Effector CD4-positive, alpha-beta T cell (primary cell): ENCODE measurements around the gene CNTN5.

Source experiments
- DNase-seq: peaks from one replicate; pipeline ENCODE4 v3.0.0-alpha.2; 2020

CNTN5 gene

DNA sequence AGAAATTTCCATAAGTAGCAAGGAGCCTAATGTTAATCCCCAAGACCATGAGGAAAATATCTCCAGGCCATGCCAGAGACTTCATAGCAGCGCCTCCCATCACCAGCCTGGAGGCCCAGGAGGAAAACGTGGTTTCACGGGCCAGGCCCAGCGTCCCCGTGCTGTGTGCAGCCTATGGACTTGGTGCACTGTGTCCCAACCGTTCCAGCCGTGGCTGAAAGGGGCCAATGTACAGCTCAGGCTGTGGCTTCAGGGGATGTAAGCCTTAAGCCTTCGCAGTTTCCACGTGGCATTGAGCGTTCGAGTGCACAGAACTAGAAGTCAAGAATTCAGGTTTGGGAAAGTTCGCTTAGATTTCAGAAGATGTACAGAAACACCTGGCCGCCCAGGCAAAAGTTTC, 510.7 kb downstream of the CNTN5 start:
- DNase-seq = no peak

DNA sequence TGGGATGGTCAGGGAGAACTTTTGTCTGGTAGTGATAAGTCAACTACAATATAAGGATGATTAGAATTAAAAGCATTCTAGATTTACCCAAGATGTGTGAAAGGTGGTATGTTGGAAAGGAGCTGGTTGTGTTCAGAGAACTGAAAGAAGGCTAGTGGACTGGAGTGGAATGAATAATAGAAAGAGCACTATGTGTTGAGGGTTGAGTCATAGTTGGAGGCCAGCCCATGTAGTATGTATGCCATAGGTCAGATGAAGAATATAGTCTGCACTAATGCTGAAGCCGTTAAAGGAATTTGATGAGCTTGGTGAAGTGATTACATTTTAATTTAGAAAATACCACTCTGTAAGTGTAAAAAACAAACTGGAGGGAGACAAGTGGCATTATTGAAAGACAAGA, 514.1 kb downstream of the CNTN5 start:
- DNase-seq = no peak

DNA sequence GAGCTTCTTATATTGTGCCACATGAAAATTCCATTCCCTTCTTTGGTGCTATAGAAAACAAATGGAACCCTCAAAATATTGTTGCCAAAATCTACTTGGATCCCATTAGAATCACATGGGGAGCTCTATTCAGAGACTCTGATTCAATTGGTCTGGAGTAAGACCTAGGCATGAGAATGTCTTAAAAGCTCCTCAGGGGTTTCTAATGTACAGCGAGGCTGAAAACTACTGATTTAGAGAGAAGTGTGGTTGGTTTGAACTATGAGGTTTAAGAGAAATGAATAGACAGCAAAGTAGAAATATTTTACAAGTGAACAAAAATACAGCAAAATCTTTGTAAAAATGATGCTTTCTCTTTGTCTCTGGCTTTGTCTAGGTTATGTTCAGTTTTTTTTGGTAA, 514.7 kb downstream of the CNTN5 start:
- DNase-seq = no peak

DNA sequence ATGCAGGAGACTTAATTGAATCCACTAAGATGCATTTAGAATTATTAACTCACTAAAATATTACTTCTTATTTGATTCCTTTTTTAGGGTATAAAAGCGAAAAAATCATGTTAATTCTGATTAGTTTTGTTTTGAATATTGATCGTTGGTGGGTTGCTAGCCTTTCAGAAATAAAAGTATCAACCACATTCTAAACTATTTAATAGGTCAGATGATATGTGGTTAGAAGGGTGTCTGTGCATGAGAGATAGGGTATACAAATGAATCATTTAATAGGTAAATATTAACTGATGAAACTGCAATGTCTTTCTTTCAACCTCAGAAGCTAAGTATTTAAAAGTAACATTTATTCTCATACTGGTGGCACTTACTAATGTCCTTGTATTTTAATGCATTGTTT, 515.1 kb downstream of the CNTN5 start:
- DNase-seq = no peak

DNA sequence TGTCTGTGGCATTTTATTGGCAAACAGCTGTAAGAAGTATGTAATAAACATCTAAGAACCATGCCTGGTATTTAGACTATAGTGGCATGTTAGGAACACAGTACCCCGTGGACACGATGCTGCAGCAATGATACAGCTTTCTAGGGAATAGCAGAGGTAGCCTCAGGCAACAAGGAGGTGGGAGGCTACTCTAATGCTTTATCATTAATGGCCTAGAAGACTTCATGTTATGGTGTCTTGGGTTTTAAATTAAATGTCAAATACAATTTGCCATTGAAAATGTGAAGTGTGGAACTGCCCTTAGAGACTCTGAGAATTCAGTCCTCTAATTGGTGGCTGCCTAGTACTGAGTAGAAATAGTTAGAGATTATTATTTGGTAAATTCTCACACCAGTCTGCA, 516.9 kb downstream of the CNTN5 start:
- no peak for DNase-seq

DNA sequence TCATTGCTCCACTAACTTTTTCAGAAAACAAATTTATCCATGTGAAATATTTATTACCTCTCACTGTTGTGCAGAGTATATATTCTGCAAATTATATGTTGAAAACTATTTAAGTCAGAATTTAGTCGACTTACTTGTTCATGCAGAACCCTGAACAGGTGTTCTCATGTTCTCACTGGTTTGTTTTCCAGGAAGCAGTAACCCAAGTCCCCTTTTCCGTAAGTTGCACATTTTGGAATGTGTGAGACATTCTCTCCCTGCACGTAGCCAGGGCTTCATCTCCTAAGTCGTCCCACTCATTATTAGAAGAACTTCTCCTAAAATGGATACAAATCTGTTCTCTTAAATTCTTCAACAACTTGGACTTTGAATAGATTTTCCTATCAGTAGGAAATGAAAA, 524.9 kb downstream of the CNTN5 start:
- DNase-seq = no peak

DNA sequence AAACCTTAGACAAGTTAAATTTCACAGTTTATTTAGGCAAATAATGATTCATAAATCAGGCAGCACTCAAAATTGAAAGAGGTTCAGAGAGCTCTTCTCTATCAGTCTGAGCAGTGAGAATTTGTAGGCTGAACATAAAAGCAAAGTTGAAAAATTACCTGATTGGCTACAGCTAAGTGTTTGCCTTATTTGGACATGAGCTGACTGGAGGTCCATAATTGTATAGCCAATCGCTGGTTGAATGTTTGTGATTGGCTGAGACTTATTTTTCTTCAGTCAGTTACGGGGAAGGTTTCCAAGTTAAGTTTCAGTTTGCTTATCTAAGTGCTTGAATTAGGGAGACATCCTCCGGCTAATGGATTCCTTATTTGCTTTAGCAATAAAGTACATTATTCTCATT, 527.5 kb downstream of the CNTN5 start:
- no peak for DNase-seq

DNA sequence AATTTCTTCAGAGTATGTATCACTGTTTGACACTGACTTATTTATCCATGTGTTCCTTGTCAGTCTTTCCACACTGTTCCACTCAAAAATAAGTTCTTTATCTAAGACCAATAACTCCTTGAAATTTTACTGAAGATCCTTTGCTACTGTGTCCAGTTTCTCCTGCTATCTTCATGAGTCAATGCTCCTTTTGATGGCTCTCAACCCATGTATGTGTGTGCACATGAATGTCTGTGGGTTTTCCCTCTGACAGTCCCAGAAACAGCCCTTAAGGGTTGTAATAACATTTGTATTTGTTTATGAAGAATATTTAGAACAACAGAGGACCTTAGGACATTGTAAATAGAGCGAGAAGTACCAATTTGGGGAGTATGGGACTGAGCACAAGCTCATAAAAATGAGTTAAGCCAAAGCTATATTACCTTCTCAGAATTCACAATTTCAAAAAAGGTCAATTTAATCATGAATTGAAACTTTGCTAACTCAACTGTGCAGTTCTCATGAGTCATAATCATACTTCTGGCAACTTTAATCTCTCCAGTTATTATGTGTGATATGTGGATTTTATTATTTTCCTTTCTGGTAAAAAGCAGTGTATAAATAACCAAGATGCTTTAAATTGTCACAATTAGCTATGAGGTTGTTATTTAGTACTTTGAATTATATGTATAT, 533.6 kb downstream of the CNTN5 start:
- no peak for DNase-seq

DNA sequence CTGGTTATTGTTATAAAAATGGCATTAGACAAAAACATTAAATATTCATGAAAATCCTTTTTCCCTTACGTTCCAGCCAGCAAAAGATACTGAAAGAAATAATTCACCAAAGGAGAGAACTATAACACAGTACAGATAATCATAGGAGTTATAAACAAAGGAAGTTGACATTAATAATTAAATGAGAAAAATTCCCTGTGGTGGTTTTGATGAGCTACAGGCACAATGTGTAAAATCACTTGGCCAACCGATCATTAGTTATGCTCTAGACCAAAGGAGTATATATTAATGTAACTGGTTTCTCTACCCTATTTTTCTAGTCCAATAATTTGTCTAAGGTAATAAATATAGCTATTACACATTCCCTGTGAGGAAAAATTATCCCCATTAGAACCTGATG, 534.7 kb downstream of the CNTN5 start:
- no peak for DNase-seq

DNA sequence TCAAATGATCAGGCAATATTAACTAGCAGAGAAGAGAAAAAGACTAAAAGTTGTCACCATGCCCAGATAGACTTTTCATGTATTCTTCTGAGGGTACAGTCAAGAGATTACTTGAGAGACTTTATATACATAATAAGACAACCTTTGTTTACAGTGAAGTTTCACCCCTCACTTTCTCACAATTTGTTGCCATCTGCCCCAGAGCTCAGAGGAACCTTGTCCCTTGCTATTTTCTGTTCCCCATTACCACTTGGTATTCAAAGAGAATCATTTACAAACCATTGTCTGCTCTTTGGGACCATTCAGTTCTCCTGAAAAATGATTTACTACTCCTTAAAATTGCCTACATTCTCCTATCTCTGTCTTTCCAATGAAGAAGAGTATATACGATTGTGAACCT, 544.6 kb downstream of the CNTN5 start:
- DNase-seq = no peak

DNA sequence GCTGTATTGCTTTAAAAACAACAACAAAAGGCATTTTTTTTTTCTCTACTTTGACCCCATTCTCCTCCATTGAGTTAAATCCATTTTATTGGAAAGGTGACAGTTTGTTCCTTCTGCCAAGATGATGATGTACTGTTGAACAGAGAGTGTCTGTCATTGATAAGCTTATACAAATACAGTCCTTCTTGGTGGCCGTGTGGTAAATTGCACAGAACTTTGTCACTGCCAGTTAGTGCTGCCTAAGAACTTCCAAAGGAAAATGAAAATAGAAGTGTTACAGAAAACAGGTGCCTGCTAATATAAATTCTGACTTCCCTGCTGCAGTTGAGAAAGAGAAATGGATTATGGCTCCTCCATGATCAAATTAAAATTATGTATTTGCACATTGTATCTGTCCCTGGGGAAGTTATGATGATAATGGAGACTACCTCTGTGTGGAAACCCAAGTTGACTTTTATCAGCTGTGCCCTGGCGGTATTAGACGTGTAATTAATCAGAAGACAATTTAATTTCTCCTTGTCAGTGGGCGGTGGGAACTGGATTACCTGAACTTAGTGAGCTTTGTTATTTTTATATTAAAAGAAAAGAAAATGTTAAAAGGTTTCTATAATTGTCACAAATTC, 546.7 kb downstream of the CNTN5 start:
- no peak for DNase-seq

DNA sequence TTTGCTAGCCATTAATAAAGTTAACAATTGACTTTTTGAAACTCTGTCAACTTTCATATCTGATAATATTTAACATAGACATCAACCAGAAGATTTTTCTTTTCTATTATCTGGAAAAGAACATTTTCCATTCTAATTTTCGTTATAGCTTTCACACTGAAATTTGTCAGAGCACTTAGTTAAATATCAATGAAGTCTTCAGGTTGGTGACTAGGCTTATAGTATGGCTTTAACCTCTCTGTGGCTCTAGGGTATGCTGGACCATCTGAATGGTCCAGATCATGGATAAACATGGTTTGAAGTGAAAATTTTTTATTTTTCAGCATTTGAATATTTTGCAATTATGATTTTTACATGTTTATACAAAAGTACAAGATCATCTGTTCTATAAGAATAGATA, 548.1 kb downstream of the CNTN5 start:
- no peak for DNase-seq

DNA sequence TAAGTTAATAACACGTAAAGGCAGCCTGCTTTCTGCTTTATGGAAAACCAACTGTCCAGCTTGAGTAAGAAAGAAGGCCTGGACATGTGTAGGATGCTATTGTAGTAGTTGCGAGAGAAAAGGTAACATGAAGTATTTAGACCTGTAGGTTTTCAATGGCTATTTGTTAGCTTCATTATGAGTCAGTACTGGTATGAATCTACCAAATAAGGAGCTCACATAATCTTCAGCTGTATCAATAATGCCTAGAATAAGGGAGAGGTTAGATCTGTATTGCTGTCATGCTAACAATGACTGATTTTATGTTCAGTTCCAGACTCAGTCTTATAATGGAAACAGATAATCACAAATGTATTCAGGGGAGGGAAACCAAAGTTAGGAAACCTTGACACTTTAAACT, 550.3 kb downstream of the CNTN5 start:
- no peak for DNase-seq

DNA sequence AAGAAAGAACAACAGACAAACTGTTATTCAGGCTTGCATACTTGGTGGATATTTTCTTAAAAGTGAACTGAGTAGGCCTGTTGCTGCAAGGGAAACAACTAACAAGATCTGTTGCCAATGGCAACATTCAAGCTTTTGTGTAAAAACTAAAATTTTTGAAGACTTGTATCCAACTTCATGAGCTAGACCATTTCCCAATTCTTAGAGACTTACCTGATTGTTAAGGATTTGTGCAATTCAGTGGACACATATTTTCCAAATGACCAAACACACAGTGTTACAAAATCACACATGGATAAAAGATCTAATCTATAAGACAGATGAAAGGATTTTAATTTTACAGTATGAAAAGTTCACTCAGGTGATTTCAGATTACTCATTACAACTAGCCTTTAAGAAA, 564.1 kb downstream of the CNTN5 start:
- DNase-seq = no peak

DNA sequence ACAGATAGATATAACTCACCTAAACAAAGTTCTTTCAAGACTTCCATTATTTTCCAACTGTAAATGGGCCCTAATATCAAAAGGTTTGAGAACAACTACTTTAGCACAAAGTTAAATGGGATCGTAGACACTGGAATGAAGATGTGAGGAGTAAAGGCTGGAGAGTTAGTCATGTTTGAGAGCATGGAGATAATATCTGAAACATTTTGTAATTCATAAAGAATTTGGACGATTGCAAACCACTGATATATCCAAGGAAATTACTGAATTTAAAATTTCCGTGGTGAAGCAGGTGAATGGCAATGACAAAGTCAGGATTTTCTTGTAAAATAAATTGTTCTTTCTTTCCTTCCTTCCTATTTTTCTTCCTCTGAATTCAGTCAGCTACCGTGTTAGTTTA, 564.9 kb downstream of the CNTN5 start:
- no peak for DNase-seq

DNA sequence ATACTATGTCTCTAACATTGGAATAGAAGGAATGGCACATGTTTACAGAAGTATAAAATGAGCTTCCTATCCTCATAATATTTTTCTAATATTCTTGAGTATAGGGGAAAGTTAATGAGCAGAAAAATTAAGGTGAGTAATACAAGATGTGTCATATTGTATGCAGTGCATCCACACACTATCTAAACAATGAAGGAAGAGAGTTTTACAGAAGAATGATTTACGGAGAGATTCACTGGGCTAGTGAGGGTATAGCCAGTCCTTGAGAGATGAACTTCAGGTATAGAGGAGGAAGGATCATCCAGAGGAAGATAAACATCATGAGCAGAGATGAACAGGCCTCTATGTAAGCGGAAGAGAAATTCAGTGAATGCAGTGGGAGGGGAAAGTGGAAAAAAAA, 569.0 kb downstream of the CNTN5 start:
- no peak for DNase-seq

DNA sequence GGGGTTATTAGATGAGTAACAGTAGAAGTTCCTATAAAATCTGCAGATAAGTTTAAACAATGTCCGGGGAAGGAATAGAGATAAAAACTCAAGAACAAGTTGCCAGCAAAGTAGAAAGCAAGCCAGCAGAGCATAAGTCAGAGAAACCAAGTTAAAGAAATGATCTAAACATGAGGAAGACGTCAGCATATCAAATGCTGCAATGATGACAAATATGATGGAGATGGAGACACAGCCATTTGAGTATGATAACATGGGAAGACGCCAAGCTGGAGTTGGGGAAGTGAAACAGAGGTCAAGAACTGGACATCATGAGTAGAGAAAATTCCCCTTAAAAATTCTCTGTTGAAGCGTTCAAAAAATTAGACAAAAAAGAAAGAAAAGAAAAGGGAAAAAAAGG, 571.5 kb downstream of the CNTN5 start:
- no peak for DNase-seq

DNA sequence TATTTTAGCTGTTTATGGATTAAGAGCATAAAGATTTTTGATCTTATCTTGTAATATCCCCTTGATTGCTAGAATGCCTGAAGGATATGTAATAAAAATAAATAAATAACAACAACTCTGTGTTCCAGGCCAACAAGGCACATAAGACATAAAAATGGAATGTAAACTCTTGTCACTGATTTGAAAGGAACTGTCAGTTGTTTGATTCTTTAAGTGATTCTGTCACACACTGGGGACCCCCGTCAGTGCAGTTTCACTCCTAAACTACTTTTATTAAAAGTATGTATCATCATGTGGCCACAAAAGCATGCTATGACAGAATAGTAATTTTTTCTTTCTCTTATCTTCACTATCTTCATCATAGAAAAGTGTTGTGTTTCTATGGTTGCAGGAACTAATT, 572.4 kb downstream of the CNTN5 start:
- DNase-seq = no peak

DNA sequence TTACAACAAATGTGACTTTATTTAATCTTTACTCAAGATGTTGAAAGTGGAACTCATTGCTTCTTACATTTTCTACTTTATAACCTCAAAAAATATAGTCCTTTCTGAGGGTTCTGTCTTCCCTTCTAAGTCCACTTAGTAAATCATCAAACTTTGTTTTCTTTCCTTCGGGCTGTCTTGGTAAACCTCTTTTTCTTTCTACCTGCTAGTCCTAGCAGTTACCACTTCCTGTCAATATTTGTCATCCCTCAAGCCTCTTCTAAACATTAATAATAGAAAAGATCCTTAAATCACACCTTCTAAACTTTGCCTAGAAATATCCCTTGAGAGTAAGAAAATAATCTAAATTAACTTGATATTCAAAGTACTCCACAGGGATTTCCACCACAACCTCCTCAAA, 580.4 kb downstream of the CNTN5 start:
- DNase-seq = no peak

DNA sequence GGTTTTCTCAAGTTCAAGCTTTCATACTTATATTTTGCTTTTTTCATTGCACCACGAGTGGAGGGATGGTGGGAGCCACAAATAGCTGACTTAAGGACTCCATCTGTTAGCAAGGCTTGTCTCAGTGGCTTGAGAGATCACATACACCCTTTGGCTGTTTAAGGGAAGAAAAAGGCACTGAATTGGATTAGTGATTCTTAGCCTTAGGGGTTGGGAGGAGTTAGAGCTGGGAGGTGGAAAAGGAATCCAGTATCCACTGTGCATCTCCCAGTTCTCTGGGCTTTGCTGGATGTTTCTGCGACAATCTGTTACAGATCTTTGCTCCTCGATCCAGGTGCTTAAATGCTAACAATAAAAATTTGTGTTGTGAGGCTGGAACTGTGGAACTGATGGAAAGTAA, 593.6 kb downstream of the CNTN5 start:
- DNase-seq = no peak

DNA sequence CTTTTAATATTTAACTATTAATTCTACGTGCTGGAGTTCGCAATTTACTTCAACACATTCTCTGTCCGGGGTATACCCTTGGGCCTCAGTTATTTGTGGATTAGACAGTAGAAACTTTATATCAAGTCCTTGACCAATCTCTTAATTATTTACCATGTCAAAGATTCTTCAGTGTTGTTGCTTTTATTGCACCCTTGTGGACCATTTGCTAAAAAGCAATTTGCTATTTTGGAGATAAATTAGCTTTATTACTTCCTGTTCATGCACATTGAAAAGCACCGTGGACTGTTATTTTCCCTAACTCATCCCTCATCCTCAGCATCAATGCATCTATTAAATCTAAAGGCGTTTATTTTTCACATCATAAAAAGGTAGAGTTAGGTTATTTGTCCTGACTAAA, 609.9 kb downstream of the CNTN5 start:
- no peak for DNase-seq

DNA sequence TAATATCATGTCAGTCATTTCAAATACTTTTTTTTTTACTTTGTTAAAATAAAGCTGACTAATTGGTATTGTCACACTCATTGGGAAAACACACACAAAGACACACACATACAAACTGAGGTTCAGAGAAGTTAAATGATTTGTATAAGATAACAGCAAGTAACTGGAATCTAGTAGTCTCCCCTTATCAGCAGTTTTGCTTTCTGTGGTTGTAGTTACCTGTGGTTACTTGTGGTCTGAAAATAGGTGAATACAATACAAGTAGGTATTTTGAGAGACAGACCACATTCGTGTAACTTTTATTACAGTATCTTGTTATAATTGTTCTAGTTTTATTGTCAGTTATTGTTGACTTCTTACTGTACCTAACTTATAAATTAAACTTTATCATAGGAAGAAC, 610.9 kb downstream of the CNTN5 start:
- no peak for DNase-seq

DNA sequence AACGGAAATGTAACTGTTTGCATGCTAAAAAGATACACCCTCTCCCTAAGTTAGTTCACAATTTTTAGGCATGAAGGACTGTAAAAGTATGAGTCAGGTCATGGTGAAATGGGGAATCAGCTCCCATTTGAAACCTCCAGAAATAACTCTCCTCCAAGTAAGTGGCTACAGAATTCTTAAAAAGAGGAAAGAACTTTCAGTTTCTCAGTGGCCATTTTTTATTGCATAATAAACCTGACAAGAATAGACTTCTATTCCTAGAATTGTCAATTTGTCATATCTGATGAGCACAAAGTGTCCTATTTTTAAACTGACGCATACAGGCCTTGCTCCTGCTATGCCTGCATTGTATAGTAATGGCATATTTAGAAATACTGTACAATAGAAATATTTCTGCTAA, 612.2 kb downstream of the CNTN5 start:
- DNase-seq = no peak

DNA sequence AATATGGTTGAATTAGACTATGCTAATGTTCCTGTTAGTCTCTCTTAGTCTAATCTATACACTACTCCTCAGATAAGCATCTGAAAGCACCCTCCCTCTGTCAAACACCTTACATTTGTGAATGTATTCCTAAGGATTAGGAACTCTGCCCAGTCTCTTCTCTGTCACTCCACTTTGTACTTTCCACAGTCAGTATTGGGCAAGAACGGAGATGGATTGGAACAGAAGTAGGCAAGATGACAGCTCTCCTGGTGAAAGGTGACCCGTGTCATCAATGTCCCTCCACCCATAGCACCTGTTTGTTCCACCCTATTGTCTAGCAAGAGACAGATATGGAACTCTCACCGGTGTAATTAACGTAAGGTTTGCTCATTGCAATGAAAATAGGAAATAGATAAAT, 613.8 kb downstream of the CNTN5 start:
- DNase-seq = no peak

DNA sequence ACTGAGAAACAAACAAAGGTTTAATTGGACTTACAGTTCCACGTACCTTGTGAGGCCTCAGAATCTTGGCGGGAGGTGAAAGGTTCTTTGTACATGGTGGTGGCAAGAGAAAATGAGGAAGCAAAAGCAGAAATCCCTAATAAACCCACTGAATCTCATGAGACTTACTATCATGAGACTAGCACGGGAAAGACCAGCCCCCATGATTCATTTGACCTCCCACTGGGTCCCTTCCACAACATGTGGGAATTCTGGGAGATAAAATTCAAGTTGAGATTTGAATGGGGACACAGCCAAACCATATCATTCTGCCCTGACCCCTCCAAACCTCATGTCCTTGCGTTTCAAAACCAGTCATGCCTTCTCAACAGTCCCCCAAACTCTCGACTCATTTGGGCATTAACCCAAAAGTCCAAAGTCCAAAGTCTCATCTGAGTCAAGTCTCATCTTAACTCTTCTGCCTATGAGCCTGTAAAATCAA, 617.4 kb downstream of the CNTN5 start:
- DNase-seq = no peak
